T47D (cell line): ENCODE measurements around the gene GOLGA6L2.
"Not testable (repeated sequence)": the region's sequence is repeated elsewhere in the genome, so short reads cannot be mapped to it uniquely, and the experiment has no call there.

Source experiments
- DNase-seq, 2 experiments: peaks; one replicate each; pipeline versions ENCODE4 v3.0.0 to v3.0.0-alpha.2; 2011 to 2012; ENCODE audit warnings: low read depth in 1 of 2, low spot score in 1 of 2
- JUND ChIP-seq: IDR thresholded peaks from 2 replicates; pipeline ENCODE4 v1.6.1; 2012; ENCODE audit warnings: low read depth
- in situ Hi-C: cut with HindIII; loops from 2 replicates; pipeline ENCODE4 v1.10.0; 2016; ENCODE audit warnings: low sequenced_read_pairs, low pct_unique_long_range_greater_than_20kb

The GOLGA6L2 gene

DNA sequence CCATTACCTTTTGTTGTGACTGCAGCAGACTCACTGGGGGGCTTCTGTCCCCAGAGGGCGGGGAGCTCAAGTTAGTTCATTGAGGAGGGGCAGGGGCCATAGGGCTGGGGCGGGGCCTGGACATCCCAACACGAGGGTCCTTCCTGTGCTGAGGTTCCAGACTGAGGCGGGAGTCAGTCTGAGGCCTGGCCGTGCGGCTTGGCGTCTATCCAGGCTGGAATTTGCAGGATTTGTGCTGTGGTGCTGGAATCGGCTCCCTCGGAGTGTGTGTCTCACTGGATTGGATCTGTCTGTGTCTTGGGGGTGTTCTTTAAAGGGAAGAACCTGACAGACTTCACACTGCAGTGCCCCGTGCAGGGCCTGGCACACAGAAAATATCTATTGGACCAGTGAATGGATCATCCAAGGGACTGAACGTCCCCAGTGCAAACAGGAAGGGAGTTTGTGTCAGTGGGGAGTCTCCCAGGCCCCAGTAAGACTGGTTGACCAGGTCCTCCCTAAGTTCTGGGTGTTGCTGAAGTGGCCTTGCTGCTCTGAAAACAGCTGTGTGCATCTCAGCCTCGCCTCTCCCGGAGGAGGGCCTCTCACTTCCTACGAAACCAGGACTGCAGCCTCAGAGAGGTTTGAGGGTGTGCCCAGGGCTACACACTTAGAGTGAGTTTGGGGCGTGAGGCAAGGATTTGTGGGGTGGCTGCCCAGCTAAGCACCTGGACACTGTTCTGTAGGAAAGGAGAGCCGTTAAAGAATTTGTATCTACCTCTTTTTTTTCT lies 26.1 kb downstream of the GOLGA6L2 start:
- in situ Hi-C loops, result no loop called here
- no peak for TF ChIP-seq JUND
- no peak for DNase-seq

DNA sequence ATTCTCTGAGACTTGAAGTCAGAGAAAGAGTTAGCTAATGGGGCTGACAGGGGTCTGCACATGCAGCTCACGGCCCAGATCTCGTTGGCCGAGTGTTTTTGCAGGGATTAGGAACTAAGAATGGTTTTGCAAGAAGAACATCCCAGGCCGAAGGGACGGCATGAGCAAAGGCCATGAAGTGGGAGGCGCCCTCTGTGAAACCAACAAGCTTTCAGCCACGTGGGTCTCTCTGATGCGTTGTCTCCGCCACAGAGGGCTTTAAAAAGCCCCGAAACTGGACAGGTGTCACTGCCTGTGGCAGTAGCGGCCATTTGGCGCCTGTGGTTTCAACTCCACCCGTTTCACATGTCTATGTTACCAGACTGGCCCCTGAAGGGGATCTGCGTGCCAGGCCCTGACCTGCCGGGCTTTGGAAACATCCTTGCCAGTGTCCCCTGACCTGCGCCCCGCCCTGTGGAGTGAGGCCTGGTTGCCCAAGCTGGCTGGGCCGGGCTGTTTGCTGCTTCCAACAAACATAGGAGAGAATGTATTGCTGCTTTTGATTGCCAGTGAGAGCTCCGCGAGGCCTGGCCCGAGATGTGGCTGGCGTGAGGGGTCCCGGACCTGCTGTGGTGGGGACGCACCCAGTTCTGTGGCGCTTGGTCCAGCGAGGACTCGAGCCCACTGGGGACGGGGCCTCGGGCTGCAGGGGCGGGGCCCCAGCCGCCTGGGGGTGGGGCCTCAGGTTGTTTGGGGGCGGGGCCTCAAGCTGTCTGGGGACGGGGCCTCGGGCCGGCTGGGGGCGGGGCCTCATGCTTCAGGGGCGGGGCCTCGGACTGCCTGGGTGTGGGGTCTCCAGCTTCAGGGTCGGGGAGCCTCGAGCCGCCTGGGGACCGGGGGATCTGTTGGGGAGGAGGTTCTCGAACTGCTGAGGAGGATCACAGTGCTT lies 30.4 kb downstream of the GOLGA6L2 start:
- in situ Hi-C loops, result no loop called here
- no peak for DNase-seq
- no peak for TF ChIP-seq JUND

DNA sequence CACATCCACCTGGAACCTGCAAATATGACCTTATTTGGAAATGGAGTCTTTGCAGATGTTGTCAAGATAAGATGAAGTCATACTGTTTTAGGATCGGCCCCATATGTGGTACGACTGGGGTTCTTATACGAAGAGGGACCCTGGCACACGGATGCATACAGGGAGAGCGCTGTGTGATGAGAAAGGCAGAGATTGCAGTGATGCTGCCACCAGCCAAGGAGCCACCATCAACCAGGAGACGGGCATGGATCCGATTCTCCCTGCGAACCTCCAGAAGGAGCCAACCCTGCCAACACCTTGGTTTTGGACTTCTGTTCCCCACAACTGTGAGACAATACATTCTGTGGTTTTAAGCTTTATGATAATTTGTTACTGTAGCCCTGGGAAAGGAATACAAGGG lies 31.2 kb downstream of the GOLGA6L2 start:
- DNase-seq, in situ Hi-C loops: not testable (repeated sequence)

DNA sequence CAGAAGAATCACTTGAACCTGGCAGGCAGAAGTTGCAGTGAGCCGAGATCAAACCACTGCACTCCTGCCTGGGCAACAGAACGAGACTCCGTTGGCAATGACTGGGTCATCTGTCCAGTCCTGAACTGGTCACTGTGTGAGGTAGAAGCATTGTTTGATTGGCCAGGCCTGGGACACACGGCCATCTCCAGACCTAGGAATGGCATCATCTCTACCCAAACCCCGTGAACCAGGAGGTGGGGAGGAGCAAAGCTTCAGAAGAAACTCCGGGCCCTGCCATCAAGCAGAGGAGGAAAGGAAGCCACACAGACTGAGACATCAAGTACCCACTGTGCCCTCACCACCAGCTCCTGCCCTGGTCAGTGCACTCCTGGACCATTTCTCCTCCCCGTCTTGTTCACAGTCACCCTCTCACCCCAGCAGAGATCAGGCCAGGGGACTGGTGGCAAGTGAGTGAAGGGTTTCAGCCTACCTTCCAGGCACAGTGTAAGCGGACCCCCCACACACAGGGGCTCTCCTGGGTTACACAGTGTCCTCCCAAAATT lies 31.6 kb downstream of the GOLGA6L2 start:
- no peak for DNase-seq
- in situ Hi-C loops, result no loop called here
- TF ChIP-seq JUND, result no peak

DNA sequence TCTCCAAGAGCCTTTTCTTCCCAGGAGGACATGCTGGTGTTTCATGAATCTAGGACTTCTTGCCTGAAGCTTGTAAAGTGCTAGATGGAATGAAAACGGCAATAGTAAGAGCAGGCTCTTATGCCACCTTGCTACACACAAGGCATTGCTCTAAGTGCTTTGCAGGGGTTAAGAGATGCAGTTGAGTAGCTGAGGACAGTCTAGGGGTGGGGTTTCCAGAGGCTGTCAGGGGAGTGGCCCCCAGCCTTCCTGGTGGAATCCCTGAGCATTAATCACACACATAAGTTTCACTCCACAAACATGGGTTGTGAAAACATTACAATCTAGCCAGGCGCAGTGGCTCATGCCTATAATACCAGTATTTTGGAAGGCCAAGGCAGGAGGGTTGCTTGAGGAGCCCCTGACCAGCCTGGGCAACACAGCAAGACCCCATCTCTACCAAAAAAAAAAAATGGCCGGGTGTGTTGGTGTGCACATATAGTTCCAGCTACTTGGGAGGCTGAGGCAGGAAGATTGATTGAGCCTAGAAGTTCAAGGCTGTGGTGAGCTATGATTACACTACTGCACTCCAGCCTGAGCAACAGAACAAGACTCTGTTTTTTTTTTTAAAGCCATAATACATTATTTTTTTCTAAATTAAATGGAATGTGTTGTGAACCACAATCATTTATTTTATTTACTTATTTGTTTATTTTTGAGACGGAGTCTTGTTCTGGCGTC lies 34.0 kb downstream of the GOLGA6L2 start:
- DNase-seq, in situ Hi-C loops: not testable (repeated sequence)

DNA sequence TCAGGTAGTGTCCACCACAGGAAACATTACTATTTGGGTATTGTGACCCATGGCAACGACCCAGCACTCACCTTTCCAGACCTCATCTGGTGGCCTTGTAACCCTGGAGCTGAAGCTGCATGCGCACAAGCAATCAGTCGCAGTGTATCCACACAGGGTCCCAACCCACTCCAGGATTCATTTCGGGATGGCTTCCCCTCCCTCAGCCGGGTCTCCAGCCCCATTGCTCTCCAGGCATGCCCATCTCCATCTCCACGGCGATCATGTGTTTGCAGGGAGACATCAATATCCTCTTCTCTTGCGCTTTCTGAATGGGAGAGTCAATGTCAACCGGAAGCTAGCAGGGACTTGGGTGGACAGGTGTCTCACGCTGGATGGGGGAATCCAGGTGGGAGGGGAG lies 35.2 kb downstream of the GOLGA6L2 start:
- DNase-seq, result no peak
- in situ Hi-C loops, result no loop called here
- no peak for TF ChIP-seq JUND

DNA sequence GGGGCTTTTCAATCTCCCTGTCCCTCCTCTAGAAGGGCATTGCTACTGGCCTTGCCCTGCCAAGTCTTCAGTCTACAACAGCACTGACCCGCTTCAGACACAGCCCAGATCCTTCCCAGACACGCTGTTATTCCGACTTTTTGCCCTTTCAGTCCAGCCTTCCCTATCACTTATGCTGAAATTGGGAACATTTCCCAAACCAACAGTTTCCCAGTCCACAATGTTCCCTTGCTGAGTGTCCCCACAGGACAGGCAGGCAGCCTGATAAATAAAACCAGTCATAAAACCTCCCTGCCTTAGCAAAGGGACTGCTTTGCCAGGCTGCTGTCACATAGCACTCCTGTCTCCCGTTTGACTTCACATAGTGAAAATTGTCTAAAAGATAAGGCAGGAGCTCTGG lies 43.5 kb downstream of the GOLGA6L2 start:
- no peak for DNase-seq
- in situ Hi-C loops, result no loop called here
- TF ChIP-seq JUND, result no peak

DNA sequence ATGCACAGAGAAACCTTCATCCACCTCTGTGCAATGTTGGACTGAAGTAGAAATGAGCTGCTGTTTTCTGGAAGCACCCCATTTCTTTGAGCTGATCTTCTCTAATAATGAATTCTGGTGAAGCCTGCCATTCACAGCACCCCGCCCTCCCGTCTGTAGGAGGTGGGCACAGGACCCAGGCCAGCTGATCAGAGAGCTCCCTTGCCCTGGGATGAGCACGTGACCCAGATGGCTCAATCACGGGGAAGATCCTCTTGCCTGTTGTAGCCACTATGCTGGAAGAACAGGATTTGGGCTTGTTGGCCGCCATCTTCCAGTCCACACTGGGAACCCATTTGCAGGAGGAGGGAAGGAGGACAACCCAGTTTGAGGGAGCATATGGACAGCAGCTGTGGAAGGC lies 44.5 kb downstream of the GOLGA6L2 start:
- no peak for TF ChIP-seq JUND
- no peak for DNase-seq
- in situ Hi-C loops, result no loop called here

DNA sequence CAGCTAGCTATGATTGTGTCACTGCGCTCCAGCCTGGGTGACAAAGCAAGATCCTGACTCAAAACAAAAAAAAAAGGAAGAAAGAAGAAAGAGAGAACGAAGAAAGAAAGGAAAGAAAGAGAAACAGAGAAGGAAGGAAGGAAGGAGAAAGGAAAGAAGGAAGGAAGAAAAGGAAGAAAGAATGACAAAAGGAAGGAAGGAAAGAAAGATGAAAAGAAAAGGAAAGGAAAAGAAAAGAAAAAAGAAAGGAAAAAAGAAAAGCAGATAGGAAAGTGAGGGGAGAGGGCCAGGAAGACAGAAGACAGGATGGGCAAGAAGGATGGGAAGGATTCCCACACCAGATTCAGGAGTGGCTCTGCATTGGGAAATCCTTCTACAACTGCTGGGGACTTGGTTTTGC lies 44.9 kb downstream of the GOLGA6L2 start:
- no peak for DNase-seq
- in situ Hi-C loops, result no loop called here
- TF ChIP-seq JUND, result no peak

DNA sequence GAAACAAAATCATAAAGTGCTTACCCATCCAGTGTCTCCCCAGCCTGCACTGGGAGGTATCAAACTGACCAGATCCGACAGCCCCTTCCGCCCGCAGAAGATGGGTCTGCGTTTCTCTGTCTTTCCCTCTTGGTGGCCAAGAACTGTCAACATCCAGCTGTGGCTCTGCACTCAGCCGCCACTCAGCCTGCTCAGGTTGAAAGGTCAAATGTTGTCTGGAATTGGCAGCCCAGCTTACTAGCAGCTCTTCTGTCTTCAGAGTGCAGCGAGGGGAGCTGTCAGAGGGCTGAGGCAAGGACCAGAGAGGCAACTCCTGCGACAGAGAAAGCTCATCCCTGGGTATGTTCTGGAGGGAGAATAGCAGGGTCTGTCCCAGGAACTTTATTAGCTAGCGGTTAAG lies 45.4 kb downstream of the GOLGA6L2 start:
- DNase-seq, result no peak
- TF ChIP-seq JUND, result no peak
- in situ Hi-C loops, result no loop called here

DNA sequence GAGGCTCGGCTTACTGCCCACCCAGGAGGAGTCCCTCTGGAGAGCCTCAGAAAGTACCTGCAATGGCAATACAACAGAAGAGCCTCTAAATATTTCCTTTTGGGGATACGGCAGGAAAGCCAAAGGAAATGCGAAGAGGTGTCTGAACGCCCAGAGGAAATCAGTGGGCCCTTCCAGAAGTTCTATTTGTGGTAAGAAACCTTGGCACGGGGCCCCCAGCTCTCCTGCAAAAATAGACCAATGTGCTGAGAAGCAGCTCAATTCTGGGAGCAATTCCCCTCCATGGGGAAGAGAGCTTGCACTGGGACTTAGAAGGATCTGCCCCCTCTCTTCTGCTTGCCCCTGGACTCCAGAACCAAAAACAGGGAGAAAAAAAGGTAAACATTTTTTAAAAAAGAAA lies 47.8 kb downstream of the GOLGA6L2 start:
- in situ Hi-C loops, DNase-seq: not testable (repeated sequence)

DNA sequence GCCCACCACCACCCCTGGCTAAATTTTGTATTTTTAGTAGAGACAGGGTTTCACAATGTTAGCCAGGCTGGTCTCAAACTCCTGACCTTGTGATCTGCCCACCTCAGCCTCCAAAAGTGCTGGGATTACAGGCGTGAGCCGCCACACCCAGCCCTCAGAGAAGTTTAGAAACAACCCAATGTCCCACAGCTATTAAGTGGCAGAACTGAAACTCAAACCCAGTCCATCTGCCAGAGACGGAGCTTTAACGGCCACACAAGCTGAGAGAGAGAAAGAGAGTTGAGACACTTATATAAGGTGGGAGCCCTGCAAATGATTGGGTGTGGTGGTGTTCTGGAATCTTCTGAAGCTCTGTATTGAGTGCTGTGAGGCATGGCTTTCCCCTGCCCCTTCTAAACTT lies 48.7 kb downstream of the GOLGA6L2 start:
- DNase-seq, in situ Hi-C loops: not testable (repeated sequence)

DNA sequence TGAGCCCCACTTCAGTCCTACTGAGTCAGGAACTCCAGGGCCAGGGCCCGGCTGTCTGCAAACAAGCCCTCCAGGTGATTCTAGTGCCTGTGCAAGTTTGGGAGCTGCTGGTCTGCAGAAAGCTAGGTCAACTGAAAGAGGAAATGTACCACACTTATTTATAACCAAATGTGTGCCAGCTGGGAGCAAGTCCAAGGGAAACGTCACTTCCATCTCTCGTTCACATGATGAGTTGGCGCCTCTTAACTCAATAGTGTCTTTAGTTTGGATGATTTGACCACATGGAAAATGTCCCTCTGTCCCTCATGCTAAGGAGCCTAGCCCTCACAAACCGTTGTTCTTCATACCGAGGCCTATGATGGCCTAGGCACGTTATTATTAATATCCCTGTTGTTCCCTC lies 49.3 kb downstream of the GOLGA6L2 start:
- no peak for DNase-seq
- in situ Hi-C loops, result no loop called here
- no peak for TF ChIP-seq JUND
